Measurements from ENCODE around the gene STRAP.

The STRAP gene

DNA sequence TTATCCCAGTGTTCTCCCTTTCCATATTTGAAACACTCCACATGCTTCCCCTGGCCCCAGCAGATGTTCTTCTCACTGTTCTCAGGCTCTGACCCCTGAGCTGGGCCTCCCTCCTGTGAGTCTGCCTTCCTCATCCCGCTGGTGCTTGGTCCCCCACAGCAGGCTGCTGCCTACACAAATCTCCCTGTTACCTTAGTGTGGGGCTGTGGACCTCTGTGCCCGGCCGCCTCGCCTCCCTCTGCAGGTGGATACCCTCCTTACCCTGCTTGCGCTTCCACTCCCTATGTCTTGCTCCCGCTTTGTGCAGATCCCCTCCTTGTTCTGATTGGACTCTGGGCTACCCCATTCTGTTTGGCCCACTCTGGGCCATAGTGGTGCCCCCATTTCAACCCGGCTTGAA lies 35.9 kb downstream of the STRAP start:
- no peaks in the 10 kb centered on the region for H3K9me2 ChIP-seq (replicated peaks; ENCODE audit: insufficient read depth, low read length)
- no peak overlapping the region for H3K4me2 ChIP-seq (ENCODE audit: low read depth, low read length, poor library complexity, severe bottlenecking)
- H3F3A ChIP-seq (ENCODE audit: insufficient read depth) = 0 out of 2 replicates have a peak, but pooled peaks cover 7% of the 10 kb centered on the region
- H2AFZ ChIP-seq (ENCODE audit: low read depth, low read length, severe bottlenecking) = no peak overlapping the region
- no peaks in the 10 kb centered on the region for H3K27me3 ChIP-seq (ENCODE audit: low read length)
- H3K4me3 ChIP-seq (ENCODE audit: insufficient read depth, low read length, poor library complexity, severe bottlenecking) = no peak overlapping the region
- TF ChIP-seq EZH2phosphoT487 (conservative IDR thresholded peaks at IDR 0.05; ENCODE audit: low read length) = no peak
- TF ChIP-seq, protein P1, sequence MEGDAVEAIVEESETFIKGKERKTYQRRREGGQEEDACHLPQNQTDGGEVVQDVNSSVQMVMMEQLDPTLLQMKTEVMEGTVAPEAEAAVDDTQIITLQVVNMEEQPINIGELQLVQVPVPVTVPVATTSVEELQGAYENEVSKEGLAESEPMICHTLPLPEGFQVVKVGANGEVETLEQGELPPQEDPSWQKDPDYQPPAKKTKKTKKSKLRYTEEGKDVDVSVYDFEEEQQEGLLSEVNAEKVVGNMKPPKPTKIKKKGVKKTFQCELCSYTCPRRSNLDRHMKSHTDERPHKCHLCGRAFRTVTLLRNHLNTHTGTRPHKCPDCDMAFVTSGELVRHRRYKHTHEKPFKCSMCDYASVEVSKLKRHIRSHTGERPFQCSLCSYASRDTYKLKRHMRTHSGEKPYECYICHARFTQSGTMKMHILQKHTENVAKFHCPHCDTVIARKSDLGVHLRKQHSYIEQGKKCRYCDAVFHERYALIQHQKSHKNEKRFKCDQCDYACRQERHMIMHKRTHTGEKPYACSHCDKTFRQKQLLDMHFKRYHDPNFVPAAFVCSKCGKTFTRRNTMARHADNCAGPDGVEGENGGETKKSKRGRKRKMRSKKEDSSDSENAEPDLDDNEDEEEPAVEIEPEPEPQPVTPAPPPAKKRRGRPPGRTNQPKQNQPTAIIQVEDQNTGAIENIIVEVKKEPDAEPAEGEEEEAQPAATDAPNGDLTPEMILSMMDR (IDR thresholded peaks at IDR 0.05; ENCODE audit: insufficient read depth, low read length, poor library complexity, severe bottlenecking) = no peak
- H3K9me3 ChIP-seq (ENCODE audit: insufficient read depth, low read length) = no peaks in the 10 kb centered on the region
- no peak overlapping the region for H3K27ac ChIP-seq (ENCODE audit: low read depth, low read length)
- H4K20me1 ChIP-seq (ENCODE audit: low read depth, low read length) = no peaks in the 10 kb centered on the region
- no peak overlapping the region for H3K9ac ChIP-seq (ENCODE audit: low read length)
- H3K79me2 ChIP-seq (ENCODE audit: insufficient read depth, low read length) = peaks cover 6% of the 10 kb centered on the region; the same call in 1 of the 2 replicates
- no peaks in the 10 kb centered on the region for H3K36me3 ChIP-seq (ENCODE audit: low read length)

DNA sequence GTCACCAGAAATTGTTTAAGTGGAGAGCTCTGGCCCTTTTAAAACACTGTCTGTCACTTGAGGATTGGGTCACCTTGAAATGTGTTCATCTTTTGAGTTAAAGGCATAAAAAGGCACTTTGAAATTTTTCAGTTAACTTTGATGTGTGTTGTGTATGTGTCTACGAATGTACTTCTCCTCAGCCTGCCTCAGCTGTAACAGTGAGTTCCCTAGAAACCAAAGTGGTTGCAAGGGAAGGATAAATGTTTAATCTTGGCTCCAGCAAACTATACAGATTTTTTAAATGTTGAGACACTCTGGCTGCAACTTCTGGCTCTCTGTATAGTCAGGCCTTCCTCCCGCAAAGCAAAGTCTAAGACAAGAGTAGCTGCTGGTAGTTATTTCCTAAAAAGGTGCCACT lies 37.2 kb downstream of the STRAP start:
- Histone ChIP-seq H3F3A (ENCODE audit: insufficient read depth) (0 out of 2 replicates have a peak, but pooled peaks cover 3% of the 10 kb centered on the region), H2AFZ (ENCODE audit: low read depth, low read length, severe bottlenecking) (no peak overlapping the region), H3K4me2 (ENCODE audit: low read depth, low read length, poor library complexity, severe bottlenecking) (no peak overlapping the region), H3K9me2 (replicated peaks; ENCODE audit: insufficient read depth, low read length) (no peaks in the 10 kb centered on the region), H3K27me3 (ENCODE audit: low read length) (no peaks in the 10 kb centered on the region), H3K36me3 (ENCODE audit: low read length) (no peaks in the 10 kb centered on the region), H3K27ac (ENCODE audit: low read depth, low read length) (no peak overlapping the region), H3K9ac (ENCODE audit: low read length) (no peak overlapping the region), H3K4me3 (ENCODE audit: insufficient read depth, low read length, poor library complexity, severe bottlenecking) (no peak overlapping the region), H3K9me3 (ENCODE audit: insufficient read depth, low read length) (no peaks in the 10 kb centered on the region), H4K20me1 (ENCODE audit: low read depth, low read length) (no peaks in the 10 kb centered on the region), H3K79me2 (ENCODE audit: insufficient read depth, low read length) (peaks cover 9% of the 10 kb centered on the region; the same call in 1 of the 2 replicates)
- TF ChIP-seq EZH2phosphoT487 (conservative IDR thresholded peaks at IDR 0.05; ENCODE audit: low read length) = no peak
- TF ChIP-seq, protein P1 (IDR thresholded peaks at IDR 0.05; ENCODE audit: insufficient read depth, low read length, poor library complexity, severe bottlenecking) = no peak

DNA sequence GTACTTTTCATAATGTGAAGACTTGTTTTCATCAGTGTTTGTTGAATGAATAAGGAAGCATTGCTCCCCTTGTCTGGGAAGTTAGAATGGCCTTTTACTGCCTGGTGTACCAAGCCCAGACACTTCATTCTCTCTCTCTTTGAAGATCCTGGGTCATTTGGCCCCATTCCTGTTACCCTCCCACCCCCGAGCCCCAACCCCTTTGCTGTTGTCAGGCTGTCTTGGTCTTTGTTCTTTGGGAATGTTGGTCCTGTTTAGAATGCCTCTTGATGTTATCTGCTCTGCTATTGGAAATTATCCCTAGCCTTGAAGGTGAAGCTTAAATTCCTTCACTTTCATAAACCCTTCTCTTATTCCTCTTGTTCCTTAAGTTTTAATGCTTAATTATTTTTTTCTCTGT lies 42.8 kb downstream of the STRAP start:
- H3F3A ChIP-seq (ENCODE audit: insufficient read depth) = no peaks in the 10 kb centered on the region
- TF ChIP-seq EZH2phosphoT487 (conservative IDR thresholded peaks at IDR 0.05; ENCODE audit: low read length) = no peak
- TF ChIP-seq, protein P1 (IDR thresholded peaks at IDR 0.05; ENCODE audit: insufficient read depth, low read length, poor library complexity, severe bottlenecking) = no peak
- no peaks in the 10 kb centered on the region for H3K9me3 ChIP-seq (ENCODE audit: insufficient read depth, low read length)
- no peak overlapping the region for H3K9ac ChIP-seq (ENCODE audit: low read length)
- H3K9me2 ChIP-seq (replicated peaks; ENCODE audit: insufficient read depth, low read length) = no peaks in the 10 kb centered on the region
- no peaks in the 10 kb centered on the region for H3K27me3 ChIP-seq (ENCODE audit: low read length)
- no peak overlapping the region for H3K4me2 ChIP-seq (ENCODE audit: low read depth, low read length, poor library complexity, severe bottlenecking)
- H4K20me1 ChIP-seq (ENCODE audit: low read depth, low read length) = no peaks in the 10 kb centered on the region
- H3K36me3 ChIP-seq (ENCODE audit: low read length) = no peaks in the 10 kb centered on the region
- H2AFZ ChIP-seq (ENCODE audit: low read depth, low read length, severe bottlenecking) = no peak overlapping the region
- no peak overlapping the region for H3K27ac ChIP-seq (ENCODE audit: low read depth, low read length)
- H3K4me3 ChIP-seq (ENCODE audit: insufficient read depth, low read length, poor library complexity, severe bottlenecking) = no peak overlapping the region
- H3K79me2 ChIP-seq (ENCODE audit: insufficient read depth, low read length) = 0 out of 2 replicates have a peak, but pooled peaks cover 13% of the 10 kb centered on the region
